HL-60/S4 (cell line): Measurements from ENCODE around the gene NPIPA8.
"Not testable (repeated sequence)": the region's sequence is repeated elsewhere in the genome, so short reads cannot be mapped to it uniquely, and the experiment has no call there.

Experiments used
- in situ Hi-C: fragments of 300-500 bp; cut with MboI; formaldehyde crosslinking; loops from 2 replicates; pipeline ENCODE4 v1.14.3; 2022; ENCODE audit warnings: low sequenced_read_pairs

Gene NPIPA8

GRCh38 chr16:18336636-18337035, at the start of gene NPIPA8:
TSS of gene NPIPA8 (minus strand) at chr16:18336736. CDS start at chr16:18332662, 4,074 bp downstream.
- in situ Hi-C loops: not testable (repeated sequence)

GRCh38 chr16:18385285-18385684, 48.7 kb upstream of the NPIPA8 start:
- in situ Hi-C loops: not testable (repeated sequence)

GRCh38 chr16:18384869-18385268, 48.3 kb upstream of the NPIPA8 start:
- in situ Hi-C loops: not testable (repeated sequence)

- in situ Hi-C loops: not testable (repeated sequence)
These were observed 47.6 kb upstream of the NPIPA8 start for GRCh38 chr16:18384098-18384636.

- in situ Hi-C loops: not testable (repeated sequence)
These were observed 46.2 kb upstream of the NPIPA8 start for GRCh38 chr16:18382696-18383095.

- in situ Hi-C loops: not testable (repeated sequence)
These were observed 11.2 kb upstream of the NPIPA8 start for GRCh38 chr16:18347742-18348141.

- in situ Hi-C loops: not testable (repeated sequence)
These were observed 10.5 kb upstream of the NPIPA8 start for GRCh38 chr16:18346993-18347392.

GRCh38 chr16:18344634-18345033, 8.1 kb upstream of the NPIPA8 start:
- in situ Hi-C loops: not testable (repeated sequence)

- in situ Hi-C loops: not testable (repeated sequence)
These were observed 5.5 kb upstream of the NPIPA8 start for GRCh38 chr16:18341986-18342385.

- in situ Hi-C loops: not testable (repeated sequence)
These were observed 5.0 kb upstream of the NPIPA8 start for GRCh38 chr16:18341417-18341960.

- in situ Hi-C loops: not testable (repeated sequence)
These were observed 2.7 kb upstream of the NPIPA8 start for GRCh38 chr16:18339210-18339609.

- in situ Hi-C loops: not testable (repeated sequence)
These were observed 24.7 kb downstream of the NPIPA8 start for GRCh38 chr16:18311811-18312210.

- in situ Hi-C loops: not testable (repeated sequence)
These were observed 27.4 kb downstream of the NPIPA8 start for GRCh38 chr16:18309159-18309558.

GRCh38 chr16:18307241-18307640, 29.3 kb downstream of the NPIPA8 start:
- in situ Hi-C loops: not testable (repeated sequence)

- in situ Hi-C loops: not testable (repeated sequence)
These were observed 30.5 kb downstream of the NPIPA8 start for GRCh38 chr16:18306066-18306465.

- in situ Hi-C loops: not testable (repeated sequence)
These were observed 33.4 kb downstream of the NPIPA8 start for GRCh38 chr16:18303059-18303706.

- in situ Hi-C loops: not testable (repeated sequence)
These were observed 38.8 kb downstream of the NPIPA8 start for GRCh38 chr16:18297714-18298113.

GRCh38 chr16:18296931-18297330, 39.6 kb downstream of the NPIPA8 start:
- in situ Hi-C loops: not testable (repeated sequence)

GRCh38 chr16:18294371-18294770, 42.2 kb downstream of the NPIPA8 start:
- in situ Hi-C loops: not testable (repeated sequence)

GRCh38 chr16:18293337-18293956, 43.1 kb downstream of the NPIPA8 start:
- in situ Hi-C loops: not testable (repeated sequence)

- in situ Hi-C loops: not testable (repeated sequence)
These were observed 45.6 kb downstream of the NPIPA8 start for GRCh38 chr16:18290959-18291358.

GRCh38 chr16:18286342-18286741, 50.2 kb downstream of the NPIPA8 start:
- in situ Hi-C loops: not testable (repeated sequence)
